GM12872 (cell line): Measurements from ENCODE around the gene SMIM20.

Source experiments
- CTCF ChIP-seq: IDR thresholded peaks from 3 replicates; pipeline ENCODE4 v1.5.1; 2011; ENCODE audit warnings: low read depth, mild to moderate bottlenecking, low read length, moderate library complexity; ENCODE audit not compliant: insufficient read depth

SMIM20 gene

GRCh38 chr4:25941457-25942221, 27.6 kb downstream of the SMIM20 start:
- TF ChIP-seq CTCF, result no peak

GRCh38 chr4:25943312-25943711, 29.3 kb downstream of the SMIM20 start:
- TF ChIP-seq CTCF, result no peak

GRCh38 chr4:25943805-25944204, 29.8 kb downstream of the SMIM20 start:
- no peak for TF ChIP-seq CTCF

DNA sequence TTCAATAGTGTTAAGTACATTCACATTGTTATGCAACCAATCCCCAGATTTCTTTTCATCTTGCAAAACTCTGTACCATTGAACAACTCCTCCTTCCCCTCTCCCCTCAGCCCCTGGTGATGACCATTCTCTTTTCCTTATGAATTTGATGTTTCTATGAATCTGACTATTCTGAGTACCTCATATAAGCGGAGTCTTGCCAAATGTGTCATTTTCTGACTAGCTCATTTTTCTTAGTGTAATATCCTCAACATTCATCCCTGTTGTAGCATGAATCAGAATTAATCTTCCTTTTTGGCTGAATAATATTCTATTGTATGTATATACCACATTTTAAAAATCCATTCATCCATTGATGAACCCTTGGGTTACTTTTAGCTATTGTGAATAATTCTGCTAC, 34.0 kb downstream of the SMIM20 start:
- no peak for TF ChIP-seq CTCF

DNA sequence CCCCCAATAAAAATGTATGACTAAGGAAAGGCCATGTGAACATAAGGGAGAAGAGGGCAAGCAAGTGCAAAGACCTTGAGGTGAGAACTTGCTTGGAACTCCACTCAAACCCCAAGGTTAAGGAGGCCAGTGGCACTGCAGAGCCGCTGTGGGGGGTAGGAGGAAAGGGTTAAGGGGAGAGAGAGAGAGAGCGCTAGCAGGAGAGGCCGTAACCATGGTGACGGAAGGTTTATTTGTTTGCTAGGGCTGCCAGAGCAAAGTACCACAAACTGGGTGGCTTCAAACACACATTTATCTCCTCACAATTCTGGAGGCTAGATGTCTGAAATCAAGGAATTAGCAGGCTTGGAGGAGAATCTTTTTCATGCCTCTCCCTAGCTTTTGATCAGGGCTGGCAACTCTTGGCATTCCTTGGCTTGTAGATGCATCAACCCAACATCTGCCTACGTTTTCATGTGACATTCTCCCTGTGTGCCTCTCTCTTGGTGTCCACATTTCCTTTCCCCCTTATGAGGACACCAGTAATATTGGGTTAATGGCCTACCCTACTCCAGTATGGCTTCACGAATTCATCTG, 35.2 kb downstream of the SMIM20 start:
- no peak for TF ChIP-seq CTCF

GRCh38 chr4:25949994-25950393, 36.0 kb downstream of the SMIM20 start:
- TF ChIP-seq CTCF, result no peak

GRCh38 chr4:25950461-25951389, 36.7 kb downstream of the SMIM20 start:
- TF ChIP-seq CTCF, result no peak
